ENCODE measurements around the gene PIGO.

Gene PIGO

DNA sequence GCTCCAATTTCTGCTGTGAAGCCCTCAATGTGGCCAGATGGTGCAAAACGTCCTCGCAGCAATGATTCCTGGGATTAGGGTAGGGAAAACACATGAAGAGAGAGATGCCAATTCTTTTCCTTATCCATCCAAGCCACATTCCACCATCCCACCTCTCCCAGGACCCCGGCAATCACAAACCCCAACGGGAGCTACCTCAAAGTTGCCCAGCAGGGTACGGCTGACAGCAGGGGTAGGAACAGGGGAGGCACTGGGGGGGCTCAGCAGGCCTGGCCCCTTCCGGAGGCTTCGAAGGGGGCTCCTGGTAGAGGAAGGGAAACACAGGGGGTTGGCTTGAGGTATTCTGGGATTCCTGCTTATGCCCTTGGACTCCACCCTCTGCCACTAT lies 9.9 kb upstream of the PIGO start:
- no peak for DNase-seq (ENCODE audit: low read depth)

DNA sequence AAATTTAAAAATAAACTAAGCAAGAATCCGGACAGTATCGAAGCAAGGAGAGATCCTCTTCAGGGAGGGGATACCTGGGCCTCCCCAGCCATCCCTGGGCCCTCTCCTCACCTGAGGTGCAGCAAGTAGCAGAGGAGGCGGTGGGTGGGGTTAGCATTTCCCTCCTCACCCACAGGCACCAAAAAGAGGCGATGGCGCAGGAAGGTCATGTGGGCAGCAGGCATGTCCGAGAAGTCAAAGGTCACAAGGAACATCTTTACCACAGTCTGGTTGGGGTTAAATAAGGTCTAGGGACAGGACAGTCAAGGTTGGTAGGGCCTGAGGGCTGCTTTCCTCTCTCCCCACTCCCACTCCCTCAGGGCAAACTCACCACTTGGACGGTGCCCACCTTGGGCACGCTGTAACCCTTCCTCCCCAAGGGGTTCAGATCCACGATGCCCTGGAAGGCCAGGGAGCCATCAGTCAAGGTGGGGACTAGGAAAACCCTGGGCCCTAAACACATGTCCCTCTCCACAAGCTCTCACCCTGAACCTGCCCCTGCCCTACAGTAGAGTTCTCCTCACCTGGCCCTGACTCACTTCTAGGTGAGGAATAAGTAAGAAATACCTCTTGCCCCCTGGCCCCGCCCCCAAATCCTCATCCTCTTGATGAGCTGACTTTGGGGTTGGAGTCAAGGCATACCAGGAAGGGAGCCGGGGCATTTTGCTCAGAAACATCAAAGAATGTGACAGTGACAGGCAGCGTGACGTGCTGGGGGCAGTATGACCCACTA lies 9.4 kb upstream of the PIGO start:
- DNase-seq (ENCODE audit: low read depth), result no peak

DNA sequence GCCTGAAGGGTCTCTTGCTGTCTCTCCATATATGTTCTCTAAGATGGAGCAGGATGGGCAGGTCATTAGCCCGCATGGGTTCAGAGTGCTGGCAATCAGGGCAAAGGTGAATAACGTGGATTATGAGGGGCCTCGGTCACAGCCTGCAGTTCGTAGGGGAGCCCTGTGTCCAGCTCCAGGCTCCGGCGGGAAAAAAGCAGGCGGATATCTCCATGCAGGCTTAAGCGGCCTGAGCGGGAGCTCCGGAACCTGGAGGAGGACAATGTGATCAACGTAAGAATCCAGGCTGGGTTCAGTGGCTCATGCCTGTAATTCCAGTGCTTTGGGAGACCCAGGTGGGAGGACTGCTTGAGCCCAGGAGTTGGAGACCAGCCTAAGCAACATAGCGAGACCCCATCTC lies 8.7 kb upstream of the PIGO start:
- DNase-seq (ENCODE audit: low read depth), result no peak

DNA sequence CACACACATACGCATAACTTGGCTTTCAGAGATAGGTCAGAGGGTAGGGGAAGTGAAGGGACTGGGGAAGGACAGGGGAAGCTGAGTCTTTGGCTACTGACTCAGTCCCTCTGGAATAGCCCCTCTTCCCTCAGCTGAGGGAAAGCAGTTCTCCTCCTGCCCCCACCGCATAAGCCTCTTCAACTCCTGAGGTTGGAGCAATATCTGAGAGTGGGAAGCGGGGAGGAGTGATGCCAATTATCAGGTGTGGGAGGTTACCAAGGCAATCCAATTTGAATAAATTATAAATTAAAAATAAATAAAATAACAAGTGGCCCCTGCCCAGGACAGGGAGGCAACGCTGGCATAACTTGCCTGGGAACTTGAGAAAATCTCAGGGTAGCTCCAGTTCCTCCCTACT lies 8.2 kb upstream of the PIGO start:
- no peak for DNase-seq (ENCODE audit: low read depth)

DNA sequence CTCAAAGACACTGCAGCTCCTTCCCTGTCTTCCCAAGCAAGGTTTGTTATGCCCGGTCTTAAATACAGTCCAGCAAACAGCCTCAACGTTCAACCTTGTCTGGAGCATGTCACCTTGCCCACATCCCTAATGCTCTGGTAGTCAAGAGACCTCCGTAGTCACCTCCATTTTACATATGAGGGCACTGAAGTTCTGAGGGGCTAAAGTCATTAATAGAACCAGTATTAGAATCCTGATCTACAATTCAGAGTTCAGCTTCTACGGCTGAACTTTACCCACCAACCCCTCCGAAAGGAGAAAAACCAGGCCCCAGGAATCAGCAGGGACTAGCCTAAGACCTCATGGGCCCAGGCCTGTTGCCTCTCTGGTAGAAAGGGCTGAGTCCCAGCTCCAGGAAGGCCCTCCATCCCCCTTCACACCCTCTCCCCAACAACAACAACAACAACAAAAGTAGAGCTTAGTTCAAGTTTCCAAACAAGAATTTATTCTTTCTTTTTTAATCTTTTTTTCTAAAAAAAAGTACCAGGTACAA lies 7.3 kb upstream of the PIGO start:
- DNase-seq (ENCODE audit: low read depth), result no peak

DNA sequence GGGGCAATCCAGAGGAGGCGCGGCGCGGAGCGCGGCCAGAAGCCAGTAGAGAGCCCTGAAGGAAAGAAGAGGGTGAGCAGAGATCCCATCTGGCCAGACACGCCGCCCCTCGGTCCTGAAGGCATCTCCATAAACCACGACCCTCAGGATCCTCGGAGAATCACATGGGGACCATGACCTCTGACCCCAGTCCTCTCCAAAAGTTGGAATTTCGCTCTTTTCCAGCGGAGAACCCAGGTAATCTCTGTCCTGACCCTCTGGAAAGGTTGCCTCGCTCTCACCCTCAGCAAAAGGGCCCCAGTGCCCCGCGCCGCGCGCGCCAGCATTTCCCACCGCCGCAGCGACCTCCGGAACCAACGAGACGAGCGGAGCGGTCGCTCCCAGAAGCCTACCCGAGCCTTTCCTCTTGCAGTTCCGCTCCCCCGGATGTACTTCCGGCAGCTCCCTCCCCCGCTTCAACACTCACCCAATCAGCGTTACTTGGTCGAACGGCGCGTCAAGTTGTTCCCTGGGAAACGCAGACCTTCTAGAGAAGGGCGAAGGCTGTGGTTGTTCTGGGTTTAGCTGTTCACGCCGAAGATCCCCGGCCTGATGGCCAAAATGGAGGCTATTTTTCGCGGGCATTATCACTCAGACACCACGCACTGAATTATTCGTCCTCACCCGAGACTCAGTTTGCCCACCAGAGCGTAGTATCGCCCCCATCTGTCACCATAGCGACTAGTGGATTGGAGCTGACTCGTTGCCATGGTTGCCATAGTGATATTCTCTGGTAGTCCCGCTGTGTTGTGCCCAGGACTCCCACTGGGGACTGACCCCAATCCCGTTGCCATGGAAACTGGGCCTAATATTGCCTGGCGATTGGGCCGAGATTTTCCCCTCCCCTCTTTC lies 6.6 kb upstream of the PIGO start, which contains the start of gene STOML2:
Gene STOML2 (minus strand): TSS at position 363 of the 891 bp plus-strand sequence. CDS start 37 bp downstream, at position 326.
- DNase-seq (ENCODE audit: low read depth), result peak; percentile 84

DNA sequence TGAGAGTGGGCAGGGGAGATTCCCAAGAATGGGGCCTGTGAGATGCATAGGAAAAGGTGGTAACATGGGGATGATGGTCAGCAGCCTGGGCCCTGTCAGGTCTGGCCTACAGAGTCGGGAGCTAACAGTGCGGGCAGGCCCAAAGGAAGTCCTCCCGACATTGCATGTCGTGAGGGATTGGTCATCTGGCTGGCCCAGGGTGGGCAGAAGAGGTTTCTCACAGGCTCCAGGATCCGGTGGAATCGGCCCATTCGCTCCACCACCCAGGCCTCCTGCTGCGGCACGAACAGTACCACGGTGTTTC lies 6.0 kb upstream of the PIGO start:
- no peak for DNase-seq (ENCODE audit: low read depth)

DNA sequence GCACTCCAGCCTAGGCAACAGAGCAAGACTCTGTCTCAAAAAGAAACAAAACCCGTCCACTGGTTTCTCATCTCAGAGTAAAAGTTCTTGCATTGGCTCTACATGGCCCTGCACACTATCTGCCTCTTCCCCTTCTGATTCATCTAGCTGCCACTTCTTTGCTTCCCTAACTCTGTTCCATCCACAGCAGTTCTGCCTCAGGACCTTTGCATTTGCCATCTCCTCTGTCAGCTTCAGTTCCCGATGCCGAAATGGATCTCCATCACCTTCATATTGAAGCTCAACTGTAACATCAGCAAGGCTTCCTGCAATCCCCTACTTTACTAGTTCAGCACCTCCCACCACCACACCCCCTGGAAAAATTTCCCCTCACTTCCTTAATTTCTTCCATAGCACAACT lies 1.2 kb upstream of the PIGO start:
- DNase-seq (ENCODE audit: low read depth), result no peak

DNA sequence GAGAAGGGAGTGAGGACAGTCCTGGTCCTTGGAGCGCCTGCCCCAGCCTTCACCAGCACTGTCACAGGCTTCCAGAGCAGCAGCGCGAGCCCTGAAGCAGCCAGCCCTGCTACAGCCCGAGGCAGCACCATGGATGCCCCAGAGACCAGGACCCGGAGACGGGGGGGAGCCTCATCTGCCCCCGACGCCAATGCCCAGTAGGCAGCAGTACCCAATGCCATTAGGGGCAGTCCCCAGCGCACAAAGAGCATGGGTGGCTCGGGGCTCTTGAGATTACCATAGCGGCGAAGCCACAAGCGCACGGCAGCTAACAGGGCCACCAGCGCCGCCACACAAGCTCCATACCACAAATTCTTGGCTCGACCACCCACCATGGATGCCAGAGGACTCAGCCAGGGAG lies 4.9 kb downstream of the PIGO start:
- no peak for DNase-seq (ENCODE audit: low read depth)

DNA sequence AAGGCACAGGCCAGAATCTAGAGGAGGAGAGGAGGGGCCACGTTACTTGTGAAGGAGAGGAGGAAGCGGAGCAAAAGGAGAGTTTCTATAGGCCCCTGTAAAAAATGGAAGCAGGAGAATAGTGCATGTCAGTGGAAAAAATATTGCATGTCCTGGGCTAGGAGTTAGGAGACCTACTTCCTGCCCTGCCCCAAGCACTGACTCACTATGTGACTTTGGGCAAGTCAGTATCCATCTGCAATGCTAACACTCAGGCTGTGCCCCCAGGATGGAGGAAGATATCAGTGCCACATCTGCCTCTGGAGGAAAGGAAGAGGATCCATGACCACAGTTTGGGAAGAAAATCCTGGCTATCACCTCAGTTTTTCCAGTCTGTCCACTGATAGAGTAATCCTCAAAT lies 7.0 kb downstream of the PIGO start:
- no peak for DNase-seq (ENCODE audit: low read depth)

DNA sequence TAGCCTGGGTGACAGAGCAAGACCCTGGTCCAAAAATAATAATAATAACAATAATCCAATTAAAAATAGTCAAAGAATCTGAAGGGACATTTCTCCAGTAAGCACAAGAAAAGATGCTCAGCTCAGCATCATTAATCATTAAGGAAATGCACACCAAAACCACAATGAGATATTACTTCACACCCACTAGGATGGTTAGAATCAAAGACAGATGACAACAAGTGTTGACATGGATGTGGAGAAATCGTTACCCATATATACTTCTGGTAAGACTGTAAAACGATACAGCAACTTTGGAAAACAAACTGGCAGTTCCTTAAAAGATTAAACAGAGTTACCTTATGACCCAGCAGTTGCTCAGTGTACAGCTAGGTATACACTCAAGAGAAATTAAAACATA lies 11.3 kb downstream of the PIGO start:
- DNase-seq (ENCODE audit: low read depth), result no peak

DNA sequence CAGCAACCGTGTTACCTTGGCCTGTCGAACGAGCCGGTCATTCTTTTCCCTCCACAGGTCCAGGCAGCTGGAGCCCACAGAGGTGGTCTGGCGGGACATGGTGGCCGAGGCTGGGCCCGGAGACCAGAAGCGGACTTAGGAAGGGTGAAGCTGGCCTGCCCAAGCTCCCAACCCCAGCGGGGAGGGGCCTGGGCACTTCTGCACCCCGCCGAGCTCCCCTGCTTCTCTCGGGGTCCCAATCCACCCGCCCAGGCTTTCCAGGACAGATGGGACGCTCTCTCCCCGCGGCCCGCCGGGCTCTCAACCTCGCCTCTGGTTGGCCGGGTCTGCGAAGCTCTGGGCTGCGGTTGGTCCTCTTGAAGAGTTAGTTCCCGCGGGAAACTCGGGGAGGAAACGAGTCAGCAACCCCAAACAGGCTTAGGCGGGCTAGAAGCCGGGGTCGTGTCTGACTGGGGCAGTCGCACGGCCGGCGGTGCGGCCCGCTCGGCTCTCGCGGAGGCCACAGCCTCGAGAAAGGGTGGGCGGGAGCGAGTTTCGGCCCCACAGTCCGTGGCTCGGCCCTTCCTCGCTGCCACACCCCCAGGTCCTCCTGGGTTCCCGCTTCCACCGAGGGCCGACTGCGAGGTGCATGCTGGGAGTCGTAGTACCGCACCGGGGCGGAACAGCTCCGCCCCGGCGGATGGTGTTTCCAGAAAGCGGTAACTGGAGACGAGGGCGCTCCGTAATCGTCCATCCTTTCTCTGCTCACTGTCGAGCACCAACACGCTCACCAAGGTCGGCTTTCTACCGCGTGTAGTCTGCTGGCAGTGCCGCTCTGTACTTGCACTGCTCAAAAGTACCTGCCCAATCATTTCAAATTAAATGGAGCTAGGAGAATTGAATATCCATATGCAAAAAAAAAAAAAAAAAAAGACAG lies 16.7 kb downstream of the PIGO start, which contains the start of gene FANCG:
Gene FANCG (minus strand): TSS at position 517 of the 916 bp plus-strand sequence. CDS start 418 bp downstream, at position 99.
- DNase-seq (ENCODE audit: low read depth), result peak; percentile 71

DNA sequence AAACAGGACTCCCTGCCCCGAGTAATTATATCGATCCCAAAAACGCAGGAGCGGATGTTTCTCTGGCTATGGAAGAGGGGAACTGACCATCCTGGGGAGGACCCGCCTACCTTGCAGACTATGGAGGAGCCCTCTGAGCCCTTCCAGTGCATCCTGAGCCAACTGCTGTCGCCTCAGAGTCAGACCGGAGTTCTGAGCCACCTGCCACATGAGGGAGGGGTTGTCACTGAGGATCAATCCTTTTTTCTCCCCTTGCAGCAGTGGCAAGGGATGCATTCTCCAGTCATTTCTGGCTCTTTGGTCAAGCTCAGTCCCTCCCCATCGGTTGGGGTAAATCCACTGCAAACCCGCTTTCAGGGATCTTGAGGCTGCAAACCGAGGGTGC lies 17.4 kb downstream of the PIGO start:
- DNase-seq (ENCODE audit: low read depth), result no peak

DNA sequence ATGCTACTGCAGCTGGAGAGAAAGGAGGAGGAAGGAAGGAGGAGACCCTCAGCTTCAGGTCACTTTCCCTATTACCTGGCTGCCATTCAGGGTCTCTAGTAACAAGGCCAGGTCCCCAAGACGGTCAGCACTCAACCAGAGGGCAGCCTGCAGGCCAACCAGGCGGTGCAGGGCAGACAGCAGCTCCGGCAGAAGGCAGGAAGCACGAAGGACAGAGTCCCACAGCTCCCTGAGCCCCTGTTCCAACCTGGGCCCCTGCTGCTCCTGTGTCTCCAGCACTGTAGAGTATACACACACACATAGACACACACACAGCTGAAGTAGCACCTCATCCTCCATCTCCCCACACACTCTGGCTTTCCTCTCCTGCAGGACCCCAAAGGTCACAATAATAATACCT lies 18.3 kb downstream of the PIGO start:
- no peak for DNase-seq (ENCODE audit: low read depth)

DNA sequence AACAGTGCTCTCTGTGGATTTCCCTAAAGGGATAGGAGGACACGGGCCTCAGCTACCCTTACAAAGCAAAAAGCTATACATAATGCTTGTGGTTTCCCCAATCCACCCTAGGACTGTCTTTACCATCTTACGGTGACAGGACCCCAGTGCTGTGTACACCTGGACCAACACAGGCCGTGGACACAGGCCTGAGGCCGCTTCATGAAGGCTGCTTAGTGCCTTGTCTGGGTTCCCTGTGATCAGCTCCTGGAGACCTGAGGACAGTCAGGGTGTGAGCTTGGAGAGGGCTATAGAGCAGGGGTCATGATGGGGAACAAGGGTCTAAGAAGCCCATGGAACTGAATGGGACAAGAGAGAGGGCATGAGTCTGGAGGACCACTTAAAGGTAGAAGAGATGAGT lies 19.5 kb downstream of the PIGO start:
- no peak for DNase-seq (ENCODE audit: low read depth)

DNA sequence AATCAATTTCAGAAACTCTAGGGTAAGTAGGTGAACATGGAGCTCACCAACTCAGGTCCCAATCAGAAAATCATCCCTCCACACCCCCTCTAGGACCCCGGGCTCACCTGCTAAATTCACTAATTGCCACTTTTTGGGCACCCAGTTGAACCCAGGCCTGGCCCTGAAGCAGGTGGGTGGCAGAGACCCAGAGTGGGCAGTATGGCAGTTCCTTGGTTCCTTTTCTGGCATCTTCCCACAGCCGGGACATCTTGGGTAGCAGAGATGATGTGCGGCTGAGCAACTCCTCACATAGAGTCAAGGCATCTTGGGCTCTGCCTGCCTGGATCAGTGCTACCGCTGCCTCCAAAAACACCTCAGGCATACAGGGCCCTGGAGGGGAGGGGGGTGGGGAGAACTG lies 21.0 kb downstream of the PIGO start:
- DNase-seq (ENCODE audit: low read depth), result no peak

DNA sequence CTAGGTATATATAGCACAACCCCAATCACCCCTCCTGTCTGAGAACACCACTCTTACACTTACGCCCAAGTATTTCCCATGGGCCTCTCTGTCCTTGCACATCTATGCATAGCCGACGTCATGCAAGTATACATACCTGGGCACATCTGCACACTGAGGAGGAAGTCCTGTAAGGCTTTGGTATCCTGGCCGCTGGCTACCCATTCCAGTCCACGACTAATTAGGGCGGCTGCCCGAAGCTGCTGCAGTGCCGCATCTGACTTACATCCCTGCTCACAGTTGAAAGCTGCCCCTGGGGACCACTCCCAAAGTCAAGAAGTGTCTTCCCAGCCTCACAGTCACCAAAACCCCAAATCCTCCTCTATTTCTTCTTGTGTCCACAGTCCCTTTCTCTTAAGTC lies 21.6 kb downstream of the PIGO start:
- no peak for DNase-seq (ENCODE audit: low read depth)

DNA sequence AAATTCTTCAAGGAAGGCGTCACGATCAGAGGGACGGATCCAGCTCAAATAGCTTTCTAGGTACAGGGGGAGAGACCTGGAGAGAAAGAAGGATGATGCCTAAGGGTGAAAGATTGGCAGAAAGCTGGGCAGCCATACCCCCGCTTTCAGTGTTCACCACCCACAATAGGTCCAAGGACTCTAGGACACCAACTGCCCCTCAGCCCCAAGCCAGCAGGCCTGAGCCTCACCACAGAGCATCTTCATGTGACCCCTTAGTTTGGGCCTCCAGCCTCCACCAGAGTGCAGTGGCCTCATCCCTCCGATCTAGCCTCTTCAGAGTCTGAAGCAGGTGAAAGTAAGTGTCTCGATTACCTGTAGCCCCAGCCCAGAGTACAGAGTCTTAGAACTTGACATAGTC lies 22.2 kb downstream of the PIGO start:
- no peak for DNase-seq (ENCODE audit: low read depth)

DNA sequence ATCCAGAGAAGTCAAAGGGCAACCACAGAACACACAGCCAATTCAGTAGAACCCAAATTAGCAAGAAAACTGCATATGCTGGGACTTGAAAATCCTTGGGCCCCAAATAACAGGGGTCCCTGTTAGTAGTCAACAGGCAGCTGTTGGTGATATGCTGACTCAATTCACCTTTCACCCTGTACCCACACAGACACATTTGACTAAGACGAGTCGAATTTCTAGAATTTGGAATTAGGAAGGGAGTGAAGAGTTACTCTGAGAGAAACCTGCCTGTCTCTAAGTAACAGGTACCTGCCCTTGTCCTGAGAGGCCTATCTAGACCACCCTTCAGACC lies 23.1 kb downstream of the PIGO start:
- DNase-seq (ENCODE audit: low read depth), result no peak

DNA sequence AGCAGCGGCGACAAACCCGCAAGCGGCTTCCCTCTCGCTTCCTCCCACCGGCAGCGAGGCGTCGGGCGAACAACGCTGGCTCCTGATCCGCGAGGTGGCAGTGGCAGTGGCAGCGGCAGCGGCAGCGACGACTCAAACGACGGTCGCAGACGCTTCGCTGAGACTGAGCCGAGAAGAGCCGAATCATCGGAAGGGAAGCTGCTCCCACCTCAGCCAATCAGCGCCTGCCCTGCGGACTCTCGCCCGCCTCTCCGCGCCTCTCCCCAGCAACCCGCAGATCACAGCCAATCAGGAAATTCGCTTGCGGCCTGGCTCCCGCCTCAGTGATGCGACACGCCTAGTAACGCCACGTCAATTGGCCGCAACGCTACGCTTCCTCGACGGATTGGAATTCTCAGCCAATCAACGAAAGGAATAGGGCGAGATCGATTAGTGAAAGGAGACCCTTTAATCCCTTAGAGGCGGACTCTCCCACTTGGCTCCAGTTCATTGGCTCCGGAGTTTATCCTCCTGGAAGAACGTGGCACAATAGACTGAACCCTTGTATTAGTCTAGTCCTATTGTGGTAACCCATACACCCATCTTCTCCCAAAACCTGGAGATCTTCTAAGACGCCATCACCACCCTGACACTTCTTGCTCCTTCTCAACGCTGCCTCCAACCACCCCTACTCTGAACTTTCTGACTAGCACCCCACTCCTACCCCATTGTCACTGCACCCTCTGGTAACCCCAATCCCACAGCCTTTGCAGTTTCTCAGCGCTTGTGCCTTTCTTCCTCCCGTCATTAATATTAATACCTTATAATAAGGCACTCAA lies 23.7 kb downstream of the PIGO start, which contains the start of gene VCP:
Gene VCP (minus strand): TSS at position 165 of the 818 bp plus-strand sequence. CDS start 272 bp downstream, outside the sequence.
- DNase-seq (ENCODE audit: low read depth), result peak; percentile 95

DNA sequence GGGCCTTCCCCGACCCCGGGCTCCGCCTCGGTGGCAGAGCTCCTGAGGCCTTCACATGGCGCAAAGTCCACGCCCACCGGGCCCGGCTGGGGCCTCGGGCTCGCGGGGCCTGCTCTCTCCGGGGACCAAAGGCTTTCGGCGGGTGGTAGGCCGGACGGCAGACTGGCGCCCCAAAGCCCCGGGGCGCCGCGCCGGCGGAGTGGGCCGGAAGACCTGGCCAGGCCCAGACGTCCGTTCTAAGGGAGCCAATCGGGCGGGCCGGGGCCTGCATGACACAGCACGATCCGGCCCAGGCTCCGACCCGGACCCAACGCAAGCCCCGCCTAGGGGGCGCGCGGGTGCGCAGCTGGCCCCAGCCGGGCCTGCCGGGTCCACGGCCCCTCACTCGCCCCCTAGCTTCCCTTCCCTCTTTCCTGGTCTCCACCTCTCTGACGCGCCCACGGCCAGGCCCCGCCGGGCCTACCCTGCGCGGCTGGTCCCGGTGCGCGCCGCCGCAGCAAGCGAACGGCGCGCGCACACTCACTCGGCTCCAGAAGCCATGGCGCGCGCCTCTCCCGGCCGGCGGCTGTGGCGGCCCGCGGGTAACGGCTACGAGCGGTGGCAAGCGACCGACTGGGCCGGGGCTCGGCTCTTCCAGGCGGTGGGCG lies 24.5 kb downstream of the PIGO start:
- DNase-seq (ENCODE audit: low read depth), result peak; percentile 64
